Cardiac fibroblast (primary cell): ENCODE results near the gene ZNF490.
A peak's percentile ranks its signal among the peaks of the same experiment; 100 is the strongest.
"Not testable (repeated sequence)": the region's sequence is repeated elsewhere in the genome, so short reads cannot be mapped to it uniquely, and the experiment has no call there.

Source experiments
- DNase-seq, 2 donors: peaks; one replicate each; pipeline versions ENCODE4 v3.0.0 to v3.0.0-alpha.2; 2010; ENCODE audit warnings: low read depth in 2 of 2
- H3K4me3 ChIP-seq, 2 donors: replicated peaks in 1 of 2; 1 replicate in 1 of 2; 2 replicates in 1 of 2; pipeline ENCODE4 v1.5.1; 2011; ENCODE audit warnings: low read depth in 2 of 2, low read length in 2 of 2, mild to moderate bottlenecking in 2 of 2, moderate library complexity in 1 of 2
- TF ChIP-seq, protein P1 (sequence below): IDR thresholded peaks from one replicate; pipeline ENCODE4 v1.5.1; 2011; ENCODE audit warnings: low read depth, mild to moderate bottlenecking, low read length, inconsistent platforms

Gene ZNF490

DNA sequence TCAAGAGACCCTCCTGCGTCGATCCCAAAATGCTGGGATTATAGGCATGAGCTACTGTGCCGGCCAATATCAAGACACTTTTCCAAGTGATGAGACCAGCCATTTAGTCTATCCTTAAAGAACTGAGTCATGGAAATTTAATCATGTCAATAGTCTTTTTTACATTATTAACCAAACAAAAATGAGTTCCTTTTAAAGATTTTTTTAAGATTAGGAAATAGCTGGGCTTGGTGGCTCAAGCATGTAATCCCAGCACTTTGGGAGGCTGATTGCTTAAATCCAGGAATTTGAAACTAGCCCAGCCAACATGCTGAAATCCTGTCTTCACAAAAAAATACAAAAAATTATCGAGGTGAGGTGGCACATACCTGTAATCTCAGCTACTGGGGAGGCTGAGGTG lies 42.7 kb downstream of the ZNF490 start:
- no peak overlapping the region for H3K4me3 ChIP-seq
- peak in 1 of 2 donors; percentile 12 for DNase-seq
- TF ChIP-seq, protein P1, sequence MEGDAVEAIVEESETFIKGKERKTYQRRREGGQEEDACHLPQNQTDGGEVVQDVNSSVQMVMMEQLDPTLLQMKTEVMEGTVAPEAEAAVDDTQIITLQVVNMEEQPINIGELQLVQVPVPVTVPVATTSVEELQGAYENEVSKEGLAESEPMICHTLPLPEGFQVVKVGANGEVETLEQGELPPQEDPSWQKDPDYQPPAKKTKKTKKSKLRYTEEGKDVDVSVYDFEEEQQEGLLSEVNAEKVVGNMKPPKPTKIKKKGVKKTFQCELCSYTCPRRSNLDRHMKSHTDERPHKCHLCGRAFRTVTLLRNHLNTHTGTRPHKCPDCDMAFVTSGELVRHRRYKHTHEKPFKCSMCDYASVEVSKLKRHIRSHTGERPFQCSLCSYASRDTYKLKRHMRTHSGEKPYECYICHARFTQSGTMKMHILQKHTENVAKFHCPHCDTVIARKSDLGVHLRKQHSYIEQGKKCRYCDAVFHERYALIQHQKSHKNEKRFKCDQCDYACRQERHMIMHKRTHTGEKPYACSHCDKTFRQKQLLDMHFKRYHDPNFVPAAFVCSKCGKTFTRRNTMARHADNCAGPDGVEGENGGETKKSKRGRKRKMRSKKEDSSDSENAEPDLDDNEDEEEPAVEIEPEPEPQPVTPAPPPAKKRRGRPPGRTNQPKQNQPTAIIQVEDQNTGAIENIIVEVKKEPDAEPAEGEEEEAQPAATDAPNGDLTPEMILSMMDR, result no peak

DNA sequence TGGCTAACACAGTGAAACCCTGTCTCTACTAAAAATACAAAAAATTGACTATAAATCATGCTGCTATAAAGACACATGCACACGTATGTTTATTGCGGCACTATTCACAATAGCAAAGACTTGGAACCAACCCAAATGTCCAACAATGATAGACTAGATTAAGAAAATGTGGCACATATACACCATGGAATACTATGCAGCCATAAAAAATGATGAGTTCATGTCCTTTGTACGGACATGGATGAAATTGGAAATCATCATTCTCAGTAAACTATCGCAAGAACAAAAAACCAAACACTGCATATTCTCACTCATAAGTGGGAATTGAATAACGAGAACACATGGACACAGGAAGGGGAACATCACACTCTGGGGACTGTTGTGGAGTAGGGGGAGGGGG lies 44.2 kb downstream of the ZNF490 start:
- not testable (repeated sequence) for DNase-seq, H3K4me3 ChIP-seq

DNA sequence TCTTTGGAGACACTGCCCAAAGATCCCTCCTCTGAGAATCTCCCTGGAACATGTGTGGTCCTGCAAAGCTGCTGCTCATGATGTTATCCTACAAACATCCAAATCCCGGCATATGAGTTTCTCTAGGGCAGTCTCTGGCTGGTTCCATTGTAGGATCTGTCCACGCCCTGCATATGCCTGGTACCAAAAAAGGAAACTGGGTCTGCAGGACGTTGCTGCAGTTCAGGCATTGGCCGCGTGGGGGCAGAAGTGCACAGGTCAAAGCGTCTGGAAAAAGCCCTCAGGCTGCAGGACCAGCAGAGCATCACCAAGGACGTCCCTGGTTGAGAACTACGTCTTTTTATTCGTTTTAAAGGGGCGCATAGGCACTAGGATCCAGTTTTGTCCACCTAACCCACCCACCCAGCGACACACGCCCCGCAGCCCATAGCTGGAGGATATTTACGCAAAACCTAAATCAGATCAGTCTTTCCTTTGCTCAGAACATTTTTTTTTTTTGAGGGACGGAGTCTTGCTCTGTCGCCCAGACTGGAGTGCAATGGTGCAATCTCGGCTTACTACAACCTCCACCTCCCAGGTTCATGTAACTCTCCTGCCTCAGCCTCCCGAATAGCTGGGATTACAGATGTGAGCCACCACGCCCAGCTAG lies 46.5 kb downstream of the ZNF490 start:
- peak; percentile 90 to 91 for DNase-seq
- TF ChIP-seq, protein P1, result peak; percentile 97
- no peak overlapping the region for H3K4me3 ChIP-seq

DNA sequence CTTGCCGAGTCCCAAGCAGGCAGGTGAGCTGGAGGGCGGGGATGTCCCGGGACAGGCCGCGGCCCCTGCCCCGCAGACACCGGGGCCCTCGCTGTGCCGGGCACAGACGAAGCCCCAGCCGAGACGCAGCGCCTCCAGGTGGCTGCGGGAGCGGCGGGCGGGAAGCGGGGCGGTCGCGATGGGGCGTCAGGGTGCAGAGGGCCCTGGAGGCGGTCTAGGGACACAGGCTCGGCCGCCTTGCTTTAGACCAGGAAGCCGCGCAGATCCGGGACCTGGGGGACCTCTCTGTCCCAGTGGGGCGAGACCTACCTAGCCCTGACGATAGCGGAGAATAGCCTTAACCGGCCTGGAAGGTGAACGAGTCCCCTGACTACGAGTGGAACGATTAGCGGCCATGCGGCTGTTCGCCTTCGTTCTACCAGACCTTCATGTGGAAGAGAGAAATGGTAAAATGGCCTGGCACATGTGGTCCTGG lies 55.1 kb downstream of the ZNF490 start:
- no peak for DNase-seq
- TF ChIP-seq, protein P1, result no peak
- H3K4me3 ChIP-seq, result no peak overlapping the region

DNA sequence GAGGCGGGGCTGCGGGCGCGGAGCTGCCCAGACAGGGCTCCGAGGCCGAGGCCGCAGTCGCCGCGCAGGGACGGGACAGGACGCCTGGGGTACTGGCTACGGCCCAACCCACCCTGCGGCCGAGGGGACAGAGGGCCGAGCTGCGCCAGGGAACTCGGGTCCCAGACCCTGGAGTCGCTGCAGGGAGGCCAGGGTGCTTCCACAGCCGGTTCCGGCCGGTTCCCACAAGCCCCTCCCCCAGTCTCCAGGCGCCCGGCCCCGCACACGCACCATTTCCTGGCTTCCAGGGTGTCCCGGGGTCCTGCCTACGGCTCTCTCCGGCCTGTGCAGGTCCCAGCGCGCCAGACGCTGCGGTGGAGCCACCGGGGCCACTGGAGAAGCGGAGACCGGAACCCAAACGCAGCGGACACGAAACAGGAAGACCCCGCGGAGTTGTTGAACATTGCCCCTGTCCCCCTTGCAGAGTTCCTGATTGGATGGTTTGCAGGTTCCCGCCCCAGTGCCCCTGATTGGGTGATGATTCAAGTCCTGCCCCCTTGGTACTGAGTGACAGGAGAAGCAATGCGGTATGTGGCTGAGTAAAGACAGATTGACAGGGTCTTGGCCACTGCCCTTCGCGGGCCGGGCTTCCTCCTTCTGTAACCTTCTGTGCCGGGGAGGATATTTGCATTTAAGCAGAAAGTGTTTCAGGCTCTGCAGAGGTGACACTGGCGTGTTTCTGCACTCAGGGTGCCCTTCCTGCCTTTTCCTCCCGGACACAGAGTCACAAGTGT lies 59.4 kb downstream of the ZNF490 start, which contains the start of gene ZNF564:
Gene ZNF564, minus strand, starts transcription at position 423 of the 773 bp plus-strand sequence. Its CDS starts 150 bp downstream, at position 273.
- DNase-seq, result peak; percentile 98 to 99
- peak within 1 kb of the TSS; percentile 83 to 92 for H3K4me3 ChIP-seq
- TF ChIP-seq, protein P1, result no peak

DNA sequence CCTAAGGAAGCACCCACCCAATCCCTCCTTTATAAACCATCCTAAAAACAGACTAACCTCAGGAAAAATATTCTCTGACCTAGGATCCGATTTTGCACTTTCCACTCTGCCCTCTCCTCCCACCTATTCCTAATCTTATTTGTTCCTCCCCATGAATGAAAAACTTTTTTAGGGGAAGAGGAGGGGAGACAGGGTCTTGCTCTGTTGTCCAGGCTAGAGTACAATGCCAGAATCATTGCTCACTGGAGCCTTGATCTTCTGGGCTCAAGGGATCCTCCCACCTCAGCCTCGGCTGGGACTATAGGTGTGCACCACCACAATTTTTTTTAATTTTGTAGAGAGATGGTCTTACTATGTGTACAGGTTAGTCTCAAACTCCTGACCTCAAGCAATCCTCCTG lies 63.7 kb downstream of the ZNF490 start:
- no peak for DNase-seq
- TF ChIP-seq, protein P1, result no peak
- no peak overlapping the region for H3K4me3 ChIP-seq

DNA sequence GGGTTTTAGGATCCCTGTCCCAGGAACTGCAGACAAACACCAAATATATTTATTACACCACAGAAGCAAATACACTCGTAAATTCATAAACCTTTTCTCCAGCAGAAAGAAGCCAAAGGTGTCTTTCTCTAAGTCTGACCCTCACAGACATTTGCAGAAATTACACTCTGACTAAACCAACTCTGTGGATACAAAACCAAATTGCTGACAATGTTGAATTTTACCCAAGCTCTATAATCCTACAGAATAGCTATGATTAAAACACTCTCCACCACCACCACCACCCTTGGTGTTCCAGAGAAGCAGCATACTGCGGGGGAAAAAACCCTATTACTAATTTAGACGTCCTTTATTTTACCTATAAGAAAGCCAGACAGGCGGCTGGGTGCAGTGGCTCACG lies 64.5 kb downstream of the ZNF490 start:
- TF ChIP-seq, protein P1, result no peak
- DNase-seq, result no peak

More for the DNA sequence above, 64.5 kb downstream of the ZNF490 start:
- H3K4me3 ChIP-seq, result no peak overlapping the region
